ENCODE measurements around the gene TEX28. TPM values are rescaled to one million over a fixed set of nuclear protein-coding genes. Genes with fewer than 3 reads are reported as not detected.

Gene TEX28
- total RNA-seq, 4 donors from 2014 or later, result not detected

GRCh38 chrX:154333116-154333515 lies 38.2 kb upstream of the TEX28 start:
- 88% methylated on average over 5 of the region's 9 CpGs for WGBS
- Histone ChIP-seq H3K27me3 (no peaks in the 10 kb centered on the region), H3K36me3 (no peaks in the 10 kb centered on the region), H3K4me3 (no peak overlapping the region), H3K9me3 (no peaks in the 10 kb centered on the region), H3K4me1 (no peaks in the 10 kb centered on the region), H3K27ac (replicated peaks in 1 of 4) (no peak overlapping the region)
- TF ChIP-seq EP300 (IDR thresholded peaks at IDR 0.05), result no peak
- TF ChIP-seq CTCF (IDR thresholded peaks at IDR 0.05), result no peak
- TF ChIP-seq POLR2AphosphoS5 (IDR thresholded peaks at IDR 0.05), result no peak
- no peak for TF ChIP-seq POLR2A (IDR thresholded peaks at IDR 0.05; ENCODE audit: low read depth)
- intact Hi-C loops (cut with DNase I), result no loop called here
- no peak for DNase-seq (ENCODE audit: extremely low spot score)

DNA sequence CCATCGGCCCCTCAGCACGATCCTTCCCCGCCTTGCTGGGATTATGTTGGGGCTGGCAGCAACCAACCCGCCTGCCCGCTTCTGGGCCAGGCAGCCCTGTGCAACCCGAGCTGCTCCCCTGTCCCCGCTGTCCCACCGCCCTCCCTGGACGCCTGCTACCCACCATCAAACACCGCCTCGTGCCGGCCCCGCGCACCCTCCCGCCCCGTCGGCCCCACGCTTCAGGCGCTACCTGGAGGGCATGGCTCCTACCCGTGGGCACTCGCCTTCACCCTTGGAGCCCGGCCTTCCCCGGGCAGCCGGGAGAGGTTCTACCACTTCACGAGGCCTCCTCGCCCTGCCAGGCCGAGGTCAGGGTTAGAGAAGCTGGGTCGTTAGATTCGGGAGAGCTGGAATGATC lies 37.6 kb upstream of the TEX28 start:
- 89% methylated on average over 28 of the region's 29 CpGs for WGBS
- no peaks in the 10 kb centered on the region for H3K36me3 ChIP-seq
- no peak overlapping the region for H3K4me3 ChIP-seq
- DNase-seq (ENCODE audit: extremely low spot score), result no peak
- H3K4me1 ChIP-seq, result peaks cover 0 to 2% (median 0%) of the 10 kb centered on the region in 4 donors
- TF ChIP-seq EP300 (IDR thresholded peaks at IDR 0.05), result no peak
- no peak for TF ChIP-seq POLR2A (IDR thresholded peaks at IDR 0.05; ENCODE audit: low read depth)
- TF ChIP-seq CTCF (IDR thresholded peaks at IDR 0.05), result no peak
- TF ChIP-seq POLR2AphosphoS5 (IDR thresholded peaks at IDR 0.05), result no peak
- no peaks in the 10 kb centered on the region for H3K9me3 ChIP-seq
- H3K27ac ChIP-seq (replicated peaks in 1 of 4), result no peak overlapping the region
- intact Hi-C loops (cut with DNase I), result no loop called here
- no peaks in the 10 kb centered on the region for H3K27me3 ChIP-seq

- 72% methylated on average over 9 of the region's 10 CpGs for WGBS
- TF ChIP-seq POLR2A (IDR thresholded peaks at IDR 0.05; ENCODE audit: low read depth) (no peak), CTCF (IDR thresholded peaks at IDR 0.05) (no peak), EP300 (IDR thresholded peaks at IDR 0.05) (no peak), POLR2AphosphoS5 (IDR thresholded peaks at IDR 0.05) (no peak)
- intact Hi-C loops (cut with DNase I), result no loop called here
Measured at GRCh38 chrX:154329294-154329693, 34.4 kb upstream of the TEX28 start.

GRCh38 chrX:154328646-154329045 lies 33.7 kb upstream of the TEX28 start:
- peaks cover 0 to 11% (median 3%) of the 10 kb centered on the region in 4 donors for H3K4me1 ChIP-seq
- H3K9me3 ChIP-seq, result no peaks in the 10 kb centered on the region
- no peak overlapping the region for H3K27ac ChIP-seq (replicated peaks in 1 of 4)
- no peak for TF ChIP-seq POLR2A (IDR thresholded peaks at IDR 0.05; ENCODE audit: low read depth)
- no peaks in the 10 kb centered on the region for H3K27me3 ChIP-seq
- 88% methylated on average over 5 of the region's 5 CpGs for WGBS
- intact Hi-C loops (cut with DNase I), result no loop called here
- H3K36me3 ChIP-seq, result no peaks in the 10 kb centered on the region
- no peak for DNase-seq (ENCODE audit: extremely low spot score)
- H3K4me3 ChIP-seq, result no peak overlapping the region

More at GRCh38 chrX:154329294-154329693, 34.4 kb upstream of the TEX28 start:
- no peak for DNase-seq (ENCODE audit: extremely low spot score)
- Histone ChIP-seq H3K9me3 (no peaks in the 10 kb centered on the region), H3K36me3 (no peaks in the 10 kb centered on the region), H3K4me3 (no peak overlapping the region), H3K27me3 (no peaks in the 10 kb centered on the region), H3K4me1 (peaks cover 0 to 11% (median 3%) of the 10 kb centered on the region in 4 donors), H3K27ac (replicated peaks in 1 of 4) (no peak overlapping the region)

DNA sequence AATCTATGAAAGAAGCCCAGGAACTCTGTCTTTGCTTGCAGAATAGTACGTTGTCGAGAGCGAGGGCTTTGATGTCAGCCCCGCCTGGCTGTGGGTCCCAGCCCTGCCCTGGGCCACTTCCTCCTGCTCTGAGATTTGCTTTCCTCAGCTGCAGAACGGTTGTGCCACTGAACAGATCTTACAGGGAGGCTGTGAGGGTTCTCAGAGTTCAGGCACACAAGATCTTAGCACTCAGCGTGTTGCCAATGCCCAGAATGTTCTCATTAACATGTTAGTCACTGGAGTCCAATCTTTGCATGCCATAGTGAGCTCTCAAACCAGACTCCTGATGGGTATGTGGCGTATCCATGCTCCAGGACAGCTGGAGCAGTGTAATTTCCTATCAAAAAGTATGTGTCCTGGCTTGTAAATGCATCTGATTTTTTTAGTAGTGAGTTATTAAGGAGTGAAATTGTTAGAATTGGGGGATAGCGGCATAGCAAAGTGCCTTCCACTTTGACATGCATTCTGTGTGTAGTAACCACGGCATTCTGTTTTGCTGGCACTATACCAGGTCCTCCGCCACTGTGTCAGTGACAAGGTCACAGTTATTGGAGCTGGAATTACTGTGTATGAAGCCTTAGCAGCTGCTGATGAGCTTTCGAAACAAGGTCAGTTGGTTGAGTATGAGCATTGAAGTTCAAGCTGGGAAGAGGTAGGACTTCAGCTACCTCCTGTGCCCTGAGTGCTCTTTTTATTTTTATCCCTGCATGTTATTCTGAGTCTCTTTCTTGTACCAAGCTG lies 32.3 kb upstream of the TEX28 start:
- TF ChIP-seq POLR2A (IDR thresholded peaks at IDR 0.05; ENCODE audit: low read depth) (no peak), EP300 (IDR thresholded peaks at IDR 0.05) (no peak), CTCF (IDR thresholded peaks at IDR 0.05) (no peak), POLR2AphosphoS5 (IDR thresholded peaks at IDR 0.05) (no peak)
- H3K27me3 ChIP-seq, result no peaks in the 10 kb centered on the region
- intact Hi-C loops (cut with DNase I), result no loop called here
- H3K4me1 ChIP-seq, result peaks cover 0 to 11% (median 3%) of the 10 kb centered on the region in 4 donors
- no peaks in the 10 kb centered on the region for H3K36me3 ChIP-seq
- no peak for DNase-seq (ENCODE audit: extremely low spot score)
- WGBS, result 62% methylated on average over 11 of the region's 11 CpGs
- H3K9me3 ChIP-seq, result no peaks in the 10 kb centered on the region
- no peak overlapping the region for H3K4me3 ChIP-seq
- H3K27ac ChIP-seq (replicated peaks in 1 of 4), result no peak overlapping the region

All from esophagus muscularis mucosa (tissue), 4 donors.